Embryonic facial prominence (tissue), 1 donor: ENCODE measurements around the gene TAP1.
A peak's percentile ranks its signal among the peaks of the same experiment; 100 is the strongest.
"Not testable (repeated sequence)": the region's sequence is repeated elsewhere in the genome, so short reads cannot be mapped to it uniquely, and the experiment has no call there.

Experiments used
- DNase-seq: peaks from one replicate; pipeline ENCODE4 v3.0.0-alpha.2; 2016; ENCODE audit errors: extremely low spot score

TAP1 gene

GRCh38 chr6:32839356-32839755 lies 14.1 kb downstream of the TAP1 start:
- DNase-seq, result no peak

GRCh38 chr6:32838114-32838958 lies 15.2 kb downstream of the TAP1 start, which contains the start of gene TAP2:
Gene TAP2, minus strand, starts transcription at chr6:32838739. Its CDS starts 506 bp downstream, at chr6:32838233.
- DNase-seq, result peak; percentile 72

- no peak for DNase-seq
These were observed 15.8 kb downstream of the TAP1 start for GRCh38 chr6:32837651-32838113.

- no peak for DNase-seq
These were observed 16.6 kb downstream of the TAP1 start for GRCh38 chr6:32836873-32837272.

GRCh38 chr6:32835167-32835893 lies 18.2 kb downstream of the TAP1 start:
- no peak for DNase-seq

GRCh38 chr6:32833664-32834063 lies 19.8 kb downstream of the TAP1 start:
- DNase-seq, result no peak

- no peak for DNase-seq
These were observed 21.0 kb downstream of the TAP1 start for GRCh38 chr6:32832535-32832934.

- DNase-seq, result no peak
These were observed 22.6 kb downstream of the TAP1 start for GRCh38 chr6:32830936-32831335.

GRCh38 chr6:32830017-32830416 lies 23.5 kb downstream of the TAP1 start:
- no peak for DNase-seq

- DNase-seq, result no peak
These were observed 24.0 kb downstream of the TAP1 start for GRCh38 chr6:32829495-32829894.

GRCh38 chr6:32827025-32827424 lies 26.5 kb downstream of the TAP1 start:
- DNase-seq, result no peak

GRCh38 chr6:32825966-32826365 lies 27.5 kb downstream of the TAP1 start:
- no peak for DNase-seq

GRCh38 chr6:32819729-32820128 lies 33.8 kb downstream of the TAP1 start:
- DNase-seq, result no peak

GRCh38 chr6:32818867-32819266 lies 34.6 kb downstream of the TAP1 start:
- DNase-seq, result no peak

GRCh38 chr6:32816746-32817204 lies 36.7 kb downstream of the TAP1 start, which contains the start of gene HLA-DOB:
Gene HLA-DOB, minus strand, starts transcription at chr6:32817002. Its CDS starts 51 bp downstream, at chr6:32816951.
- DNase-seq, result no peak

- no peak for DNase-seq
These were observed 37.5 kb downstream of the TAP1 start for GRCh38 chr6:32815996-32816395.

GRCh38 chr6:32815115-32815514 lies 38.4 kb downstream of the TAP1 start:
- DNase-seq, result no peak

- no peak for DNase-seq
These were observed 39.4 kb downstream of the TAP1 start for GRCh38 chr6:32814145-32814544.

GRCh38 chr6:32809171-32809570 lies 44.3 kb downstream of the TAP1 start:
- DNase-seq, result no peak

GRCh38 chr6:32807020-32807580 lies 46.4 kb downstream of the TAP1 start:
- DNase-seq, result no peak

- DNase-seq, result not testable (repeated sequence)
These were observed 48.1 kb downstream of the TAP1 start for GRCh38 chr6:32805404-32805803.

GRCh38 chr6:32803416-32803815 lies 50.1 kb downstream of the TAP1 start:
- DNase-seq, result no peak
